Large intestine (tissue), 3 donors: ENCODE measurements around the gene EGFL6. TPM values are rescaled to one million over a fixed set of nuclear protein-coding genes. Genes with fewer than 3 reads are reported as not detected.

ENCODE experiments used
- DNase-seq, 2 donors: peaks; one replicate each; pipeline versions ENCODE4 v3.0.0 to v3.0.0-alpha.2; 2013
- H3K27ac ChIP-seq: one replicate; pipeline ENCODE4 v1.5.1; 2013; ENCODE audit warnings: low read length
- H3K27me3 ChIP-seq: 2 replicates; pipeline ENCODE4 v1.6.1; 2013; ENCODE audit warnings: low read length; ENCODE audit not compliant: control insufficient read depth, insufficient read depth
- H3K36me3 ChIP-seq: 2 replicates; pipeline ENCODE4 v1.6.1; 2013; ENCODE audit warnings: low read length; ENCODE audit not compliant: control insufficient read depth, insufficient read depth
- H3K4me1 ChIP-seq: one replicate; pipeline ENCODE4 v1.6.1; 2013; ENCODE audit warnings: low read length; ENCODE audit not compliant: control insufficient read depth, insufficient read depth
- H3K4me3 ChIP-seq: one replicate; pipeline ENCODE4 v1.5.1; 2013; ENCODE audit warnings: low read length
- H3K9me3 ChIP-seq: one replicate; pipeline ENCODE4 v1.6.1; 2013; ENCODE audit warnings: mild to moderate bottlenecking, low read depth, low read length, moderate library complexity; ENCODE audit not compliant: control insufficient read depth
- WGBS: methylation state at CpG from one replicate; pipeline ENCODE4 v1.1.5; 2013; ENCODE audit warnings: low lambda C conversion rate; ENCODE audit not compliant: insufficient coverage; 5-methylcytosine and 5-hydroxymethylcytosine counted together
- polyA plus RNA-seq: library from polyadenylated mRNA; unstranded; fragments of 120-200 nt; gene quantifications from one replicate; pipeline ENCODE4 v1.2.1, GENCODE V29; 2013

EGFL6 gene
- polyA plus RNA-seq, 1 donor = 7.3 TPM

DNA sequence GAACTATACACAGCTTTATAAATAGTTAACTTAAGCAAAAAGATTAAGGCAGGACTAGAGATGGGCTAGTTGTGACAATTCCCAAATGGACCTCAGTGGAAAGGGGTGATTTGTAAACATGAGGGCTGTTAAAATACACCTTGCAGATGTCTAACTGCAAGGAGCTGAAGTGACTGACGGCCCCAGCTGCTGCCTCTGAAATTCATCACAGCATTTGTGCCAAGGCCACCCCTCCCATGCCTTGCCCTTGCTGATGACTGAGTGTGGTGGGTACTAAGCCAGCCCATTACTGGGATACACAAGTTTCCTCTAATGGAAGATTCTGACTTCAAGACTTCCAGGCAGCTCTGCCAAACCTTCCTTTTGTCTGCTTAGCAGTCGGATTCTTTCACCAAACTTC is 23.7 kb upstream of the EGFL6 start:
- Histone ChIP-seq H3K4me1 (no peaks in the 10 kb centered on the region), H3K36me3 (no peaks in the 10 kb centered on the region), H3K27ac (no peak overlapping the region), H3K4me3 (no peak overlapping the region), H3K9me3 (no peaks in the 10 kb centered on the region), H3K27me3 (no peaks in the 10 kb centered on the region)
- no peak for DNase-seq
- no CpG with 5 or more reads among the region's 2 CpGs for WGBS

DNA sequence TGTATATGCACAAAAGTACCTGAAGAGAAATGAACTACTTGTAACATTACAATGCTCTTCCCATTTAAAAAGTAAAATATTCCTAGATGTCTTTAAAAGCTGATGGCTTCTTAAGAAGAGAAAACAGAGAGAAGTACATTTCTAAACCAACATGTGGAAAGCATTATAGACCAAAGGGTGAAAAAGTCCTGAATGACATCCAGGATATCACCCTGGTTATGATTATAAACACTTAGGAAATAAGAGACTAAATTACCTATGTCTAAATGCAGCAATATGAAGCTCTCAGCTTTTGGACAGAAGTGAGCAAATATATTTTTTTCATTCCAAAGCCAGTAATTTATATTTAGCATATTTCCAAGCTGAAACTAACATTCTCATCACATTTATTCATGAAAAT is 21.7 kb upstream of the EGFL6 start:
- H3K27ac ChIP-seq = no peak overlapping the region
- no peaks in the 10 kb centered on the region for H3K27me3 ChIP-seq
- H3K9me3 ChIP-seq = no peaks in the 10 kb centered on the region
- no peak overlapping the region for H3K4me3 ChIP-seq
- H3K4me1 ChIP-seq = no peaks in the 10 kb centered on the region
- no peak for DNase-seq
- H3K36me3 ChIP-seq = no peaks in the 10 kb centered on the region

DNA sequence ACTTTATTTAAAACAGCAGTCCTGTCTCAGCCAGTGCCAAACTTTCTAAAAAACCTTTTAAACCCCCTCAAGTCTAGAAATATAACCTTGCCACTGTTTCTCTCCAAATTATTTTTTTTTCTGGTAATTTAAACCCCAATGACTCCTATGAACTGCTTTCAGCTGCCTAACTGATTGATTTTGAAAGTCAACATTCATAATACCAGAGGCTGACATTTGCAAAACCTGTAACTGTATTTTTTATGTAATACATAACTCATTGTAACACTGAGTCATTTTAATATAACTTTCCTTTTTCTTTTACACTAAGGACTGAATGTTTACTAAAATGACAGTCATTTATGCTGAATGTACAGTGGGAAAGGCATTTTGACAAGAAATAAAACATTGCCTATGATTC is 19.1 kb upstream of the EGFL6 start:
- Histone ChIP-seq H3K36me3 (no peaks in the 10 kb centered on the region), H3K27me3 (no peaks in the 10 kb centered on the region), H3K9me3 (no peaks in the 10 kb centered on the region), H3K27ac (no peak overlapping the region), H3K4me1 (no peaks in the 10 kb centered on the region), H3K4me3 (no peak overlapping the region)
- DNase-seq = no peak

- Histone ChIP-seq H3K4me3 (no peak overlapping the region), H3K27me3 (no peaks in the 10 kb centered on the region), H3K9me3 (no peaks in the 10 kb centered on the region), H3K27ac (no peak overlapping the region), H3K36me3 (no peaks in the 10 kb centered on the region), H3K4me1 (no peaks in the 10 kb centered on the region)
- DNase-seq = no peak
- WGBS = no CpG with 5 or more reads among the region's 3 CpGs
These were observed 17.8 kb upstream of the EGFL6 start for GRCh38 chrX:13551610-13552009.

GRCh38 chrX:13552892-13553291 is 16.5 kb upstream of the EGFL6 start:
- Histone ChIP-seq H3K4me1 (no peaks in the 10 kb centered on the region), H3K4me3 (no peak overlapping the region), H3K9me3 (no peaks in the 10 kb centered on the region), H3K36me3 (no peaks in the 10 kb centered on the region), H3K27me3 (no peaks in the 10 kb centered on the region), H3K27ac (no peak overlapping the region)
- no peak for DNase-seq
- no CpG with 5 or more reads among the region's 1 CpG for WGBS

- no peak for DNase-seq
- Histone ChIP-seq H3K9me3 (peaks cover 3% of the 10 kb centered on the region), H3K36me3 (no peaks in the 10 kb centered on the region), H3K27ac (no peak overlapping the region), H3K4me3 (no peak overlapping the region), H3K27me3 (peaks cover 21% of the 10 kb centered on the region), H3K4me1 (no peaks in the 10 kb centered on the region)
- WGBS = no CpG with 5 or more reads among the region's 2 CpGs
These were observed 3.9 kb upstream of the EGFL6 start for GRCh38 chrX:13565511-13565910.

GRCh38 chrX:13570261-13570605 is 832 bp downstream of the EGFL6 start:
- H3K36me3 ChIP-seq = no peaks in the 10 kb centered on the region
- peaks cover 24% of the 10 kb centered on the region for H3K27me3 ChIP-seq
- peaks cover 3% of the 10 kb centered on the region for H3K9me3 ChIP-seq
- H3K27ac ChIP-seq = no peak overlapping the region
- H3K4me3 ChIP-seq = peak overlapping the region; percentile 9
- DNase-seq = no peak
- WGBS = no CpG with 5 or more reads among the region's 9 CpGs
- no peaks in the 10 kb centered on the region for H3K4me1 ChIP-seq

- Histone ChIP-seq H3K27me3 (peaks cover 24% of the 10 kb centered on the region), H3K27ac (no peak overlapping the region), H3K9me3 (peaks cover 3% of the 10 kb centered on the region), H3K36me3 (no peaks in the 10 kb centered on the region), H3K4me3 (no peak overlapping the region), H3K4me1 (no peaks in the 10 kb centered on the region)
- DNase-seq = no peak
- WGBS = no CpG with 5 or more reads among the region's 5 CpGs
These were observed 1.7 kb downstream of the EGFL6 start for GRCh38 chrX:13571136-13571535.

DNA sequence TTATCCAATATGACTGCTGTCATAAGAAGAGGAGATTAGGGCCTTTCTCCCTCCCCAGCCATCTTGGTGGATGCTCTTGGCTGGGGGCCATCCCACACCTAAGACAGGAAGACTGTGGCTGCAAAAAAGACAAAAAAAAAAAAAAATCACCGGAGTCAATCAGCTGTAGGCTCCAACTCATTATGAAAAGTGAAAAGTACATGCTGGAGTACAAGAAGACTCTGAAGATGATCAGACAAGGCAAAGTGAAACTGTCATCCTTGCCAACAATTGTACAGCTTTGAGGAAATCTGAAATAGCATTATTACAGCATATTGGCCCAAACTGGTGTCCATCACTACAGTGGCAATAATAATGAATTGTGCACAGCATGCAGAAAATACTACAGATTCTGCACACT is 5.2 kb downstream of the EGFL6 start:
- WGBS = no CpG with 5 or more reads among the region's 1 CpG

DNA sequence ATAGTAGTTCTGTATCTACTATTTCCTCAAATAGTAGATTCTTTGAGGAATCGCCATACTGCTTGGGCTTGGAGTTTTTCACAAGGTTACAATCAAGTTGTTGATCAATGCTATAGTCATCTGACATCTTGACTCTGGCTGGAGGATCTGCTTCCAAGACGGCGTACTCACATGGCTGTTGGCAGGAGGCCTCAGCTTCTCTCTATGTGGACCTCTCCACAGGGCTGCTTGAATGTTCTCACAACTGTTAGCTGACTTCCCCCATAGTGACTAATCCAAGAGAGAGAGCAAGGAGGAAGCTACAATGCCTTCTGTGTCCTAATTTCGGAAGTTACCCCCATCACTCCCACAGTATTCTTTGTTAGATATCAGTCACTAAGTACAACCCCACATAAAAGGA is 10.3 kb downstream of the EGFL6 start:
- Histone ChIP-seq H3K27ac (no peak overlapping the region), H3K36me3 (no peaks in the 10 kb centered on the region), H3K4me3 (no peak overlapping the region), H3K27me3 (no peaks in the 10 kb centered on the region), H3K4me1 (no peaks in the 10 kb centered on the region), H3K9me3 (no peaks in the 10 kb centered on the region)
- WGBS = no CpG with 5 or more reads among the region's 4 CpGs
- DNase-seq = no peak

More for the DNA sequence above, 5.2 kb downstream of the EGFL6 start:
- H3K27ac ChIP-seq = no peak overlapping the region
- H3K4me1 ChIP-seq = no peaks in the 10 kb centered on the region
- no peaks in the 10 kb centered on the region for H3K36me3 ChIP-seq
- peaks cover 11% of the 10 kb centered on the region for H3K27me3 ChIP-seq
- H3K9me3 ChIP-seq = peaks cover 3% of the 10 kb centered on the region
- no peak overlapping the region for H3K4me3 ChIP-seq
- DNase-seq = no peak

- Histone ChIP-seq H3K4me3 (no peak overlapping the region), H3K4me1 (no peaks in the 10 kb centered on the region), H3K27me3 (no peaks in the 10 kb centered on the region), H3K36me3 (no peaks in the 10 kb centered on the region), H3K9me3 (no peaks in the 10 kb centered on the region), H3K27ac (no peak overlapping the region)
- no CpG with 5 or more reads among the region's 4 CpGs for WGBS
- DNase-seq = no peak
These were observed 12.2 kb downstream of the EGFL6 start for GRCh38 chrX:13581554-13581953.
